GM18873 (cell line): ENCODE measurements around the gene ENTREP3.
"Not testable (repeated sequence)": the region's sequence is repeated elsewhere in the genome, so short reads cannot be mapped to it uniquely, and the experiment has no call there.

Experiments used
- ATAC-seq: cut with Tn5 transposase; IDR thresholded peaks from one replicate; pipeline ENCODE4 v1.9.1; 2021; ENCODE audit warnings: mild to moderate bottlenecking, moderate library complexity, moderate number of reproducible peaks; ENCODE audit not compliant: unreplicated experiment, low FRiP score

Gene ENTREP3

DNA sequence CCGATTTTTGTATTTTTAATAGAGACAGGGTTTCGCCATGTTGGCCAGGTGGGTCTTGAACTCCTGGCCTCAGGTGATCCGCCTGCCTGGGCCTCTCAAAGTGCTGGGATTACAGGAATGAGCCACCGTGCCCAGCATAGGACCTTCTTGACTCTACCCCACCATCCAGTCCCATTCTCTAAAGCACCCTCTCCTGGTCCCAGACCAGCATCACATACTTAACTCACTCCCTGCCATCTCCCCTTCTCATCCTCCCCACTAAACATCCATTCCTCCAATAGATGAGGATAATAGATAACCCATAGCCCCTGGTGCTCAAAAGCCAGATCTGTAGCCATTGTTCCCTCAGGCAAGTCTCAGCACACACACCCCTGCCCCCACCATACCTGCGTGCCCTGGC lies 2.1 kb downstream of the ENTREP3 start:
- ATAC-seq, result no peak

DNA sequence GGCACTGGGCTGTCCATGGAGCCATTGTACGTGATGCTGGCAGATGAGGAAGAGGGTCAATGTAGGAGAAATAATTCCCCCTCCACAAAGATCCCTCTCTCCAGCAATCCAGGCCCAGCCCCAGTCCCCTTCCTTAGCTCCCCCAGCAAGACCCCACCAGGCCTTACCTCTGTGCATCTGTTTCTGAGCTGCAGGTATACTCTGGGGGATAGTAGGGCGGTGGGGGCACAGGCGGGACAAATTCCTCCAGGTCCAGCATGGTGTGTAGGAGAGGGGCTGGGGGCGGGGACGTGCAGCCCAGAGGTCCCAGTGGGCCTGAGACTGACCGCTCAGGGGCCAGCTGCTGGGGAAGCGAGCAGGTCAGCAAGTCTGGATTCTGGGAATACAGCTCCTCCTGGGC lies 3.7 kb downstream of the ENTREP3 start:
- no peak for ATAC-seq

- peak; percentile 72 for ATAC-seq
These were observed 4.4 kb downstream of the ENTREP3 start for GRCh38 chr1:155250633-155251449.

DNA sequence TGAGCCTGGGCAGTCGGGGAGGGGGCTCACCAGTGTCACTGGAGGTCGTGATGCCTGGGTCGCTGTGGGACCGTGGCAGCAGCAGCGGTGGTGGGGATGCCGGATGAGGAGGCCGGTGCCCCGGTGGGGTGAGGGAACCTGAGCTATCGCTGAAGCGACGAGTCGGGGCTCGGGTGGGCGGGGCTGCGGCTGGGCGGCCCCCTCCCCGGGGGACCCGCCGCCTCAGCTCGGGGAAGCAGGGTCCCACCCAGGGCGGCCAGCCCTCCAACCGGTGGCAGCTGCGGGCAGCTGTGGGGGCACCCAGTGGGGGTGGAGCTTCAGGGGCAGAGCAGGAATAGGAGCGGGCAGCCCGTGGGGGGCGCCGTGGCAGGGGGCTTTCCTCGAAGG lies 5.0 kb downstream of the ENTREP3 start:
- ATAC-seq, result peak; percentile 12

- ATAC-seq, result no peak
These were observed 7.4 kb downstream of the ENTREP3 start for GRCh38 chr1:155247667-155248553.

- not testable (repeated sequence) for ATAC-seq
These were observed 8.5 kb downstream of the ENTREP3 start for GRCh38 chr1:155246796-155247195.

- ATAC-seq, result no peak
These were observed 10.1 kb downstream of the ENTREP3 start for GRCh38 chr1:155245163-155245524.

GRCh38 chr1:155244368-155245162 lies 10.7 kb downstream of the ENTREP3 start:
- peak; percentile 80 for ATAC-seq

DNA sequence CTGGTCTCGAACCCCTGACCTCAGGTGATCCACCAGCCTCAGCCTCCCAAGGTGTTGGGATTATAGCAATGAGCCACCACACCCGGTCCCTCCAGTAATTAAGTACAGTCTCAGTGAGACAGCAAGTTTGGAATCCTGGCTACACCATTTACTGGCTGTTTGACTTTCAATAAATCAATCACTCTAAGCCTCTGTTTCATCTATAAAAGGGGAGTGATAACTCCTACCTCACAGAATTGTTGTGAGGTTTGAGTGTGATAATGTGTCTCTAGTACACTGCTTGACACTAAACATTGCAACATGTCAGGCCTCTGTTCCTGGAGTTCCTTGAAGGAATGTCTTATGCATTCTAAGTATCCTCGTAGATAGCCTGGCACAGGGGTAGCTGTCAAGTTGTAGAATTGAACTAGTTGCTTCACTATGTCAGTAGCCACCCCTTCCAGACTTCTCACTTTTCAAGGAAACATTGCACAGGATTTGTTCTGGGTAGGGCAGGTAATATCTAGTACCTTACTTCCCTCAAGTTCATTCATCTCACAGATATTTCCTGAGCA lies 12.4 kb downstream of the ENTREP3 start:
- ATAC-seq, result no peak

DNA sequence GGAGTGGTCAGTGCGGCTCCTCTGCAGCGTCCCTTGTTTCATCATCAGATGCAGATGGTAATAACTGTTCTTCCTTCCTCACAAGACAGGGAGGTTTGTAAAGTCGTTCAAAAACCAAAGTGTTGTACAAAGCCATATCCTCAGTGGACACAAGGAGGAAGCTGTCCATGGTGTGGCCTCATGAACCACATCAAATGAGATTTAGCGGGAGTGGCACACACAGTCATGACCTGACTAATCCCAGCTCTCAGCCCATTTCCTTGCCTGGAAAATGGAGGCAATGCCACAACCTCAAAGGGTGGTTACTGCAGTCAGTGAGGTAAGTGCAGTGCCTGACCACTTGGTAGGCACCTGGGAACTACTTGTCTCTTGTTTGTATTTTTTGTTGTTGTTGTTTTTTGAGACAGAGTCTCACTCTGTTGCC lies 13.4 kb downstream of the ENTREP3 start:
- no peak for ATAC-seq

- no peak for ATAC-seq
These were observed 14.1 kb downstream of the ENTREP3 start for GRCh38 chr1:155241069-155241679.

DNA sequence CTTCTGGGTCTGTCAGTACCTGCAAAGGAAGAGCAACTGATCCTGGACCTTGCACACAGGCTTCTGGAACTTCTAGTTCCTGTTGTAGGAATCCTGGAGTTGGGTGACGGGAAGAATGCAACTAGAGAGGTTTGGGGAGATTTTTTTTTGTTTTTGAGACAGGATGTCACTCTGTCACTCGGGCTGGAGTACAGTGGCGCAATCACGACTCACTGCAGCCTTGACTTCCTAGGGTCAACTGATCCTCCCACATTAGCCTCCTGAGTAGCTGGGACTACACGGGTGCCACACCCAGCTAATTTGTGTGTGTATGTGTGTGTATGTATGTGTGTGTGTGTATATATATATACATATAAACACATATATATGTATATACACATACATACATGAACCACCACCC lies 18.8 kb downstream of the ENTREP3 start:
- ATAC-seq, result no peak

DNA sequence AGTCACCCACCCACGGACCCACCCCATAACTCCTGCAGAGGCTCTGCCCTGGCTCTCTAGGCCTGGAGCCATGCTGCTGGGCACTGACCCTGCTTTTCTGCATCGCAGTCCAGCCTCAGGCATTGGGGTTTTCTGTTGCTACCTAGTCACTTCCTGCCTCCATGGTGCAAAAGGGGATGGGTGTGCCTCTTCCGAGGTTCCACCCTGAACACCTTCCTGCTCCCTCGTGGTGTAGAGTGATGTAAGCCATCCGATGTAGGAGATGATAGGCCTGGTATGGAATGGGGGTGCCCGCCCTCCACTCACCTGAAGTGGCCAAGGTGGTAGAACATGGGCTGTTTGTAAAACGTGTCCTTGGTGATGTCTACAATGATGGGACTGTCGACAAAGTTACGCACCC lies 19.9 kb downstream of the ENTREP3 start:
- ATAC-seq, result not testable (repeated sequence)

- not testable (repeated sequence) for ATAC-seq
These were observed 21.8 kb downstream of the ENTREP3 start for GRCh38 chr1:155233502-155233901.

DNA sequence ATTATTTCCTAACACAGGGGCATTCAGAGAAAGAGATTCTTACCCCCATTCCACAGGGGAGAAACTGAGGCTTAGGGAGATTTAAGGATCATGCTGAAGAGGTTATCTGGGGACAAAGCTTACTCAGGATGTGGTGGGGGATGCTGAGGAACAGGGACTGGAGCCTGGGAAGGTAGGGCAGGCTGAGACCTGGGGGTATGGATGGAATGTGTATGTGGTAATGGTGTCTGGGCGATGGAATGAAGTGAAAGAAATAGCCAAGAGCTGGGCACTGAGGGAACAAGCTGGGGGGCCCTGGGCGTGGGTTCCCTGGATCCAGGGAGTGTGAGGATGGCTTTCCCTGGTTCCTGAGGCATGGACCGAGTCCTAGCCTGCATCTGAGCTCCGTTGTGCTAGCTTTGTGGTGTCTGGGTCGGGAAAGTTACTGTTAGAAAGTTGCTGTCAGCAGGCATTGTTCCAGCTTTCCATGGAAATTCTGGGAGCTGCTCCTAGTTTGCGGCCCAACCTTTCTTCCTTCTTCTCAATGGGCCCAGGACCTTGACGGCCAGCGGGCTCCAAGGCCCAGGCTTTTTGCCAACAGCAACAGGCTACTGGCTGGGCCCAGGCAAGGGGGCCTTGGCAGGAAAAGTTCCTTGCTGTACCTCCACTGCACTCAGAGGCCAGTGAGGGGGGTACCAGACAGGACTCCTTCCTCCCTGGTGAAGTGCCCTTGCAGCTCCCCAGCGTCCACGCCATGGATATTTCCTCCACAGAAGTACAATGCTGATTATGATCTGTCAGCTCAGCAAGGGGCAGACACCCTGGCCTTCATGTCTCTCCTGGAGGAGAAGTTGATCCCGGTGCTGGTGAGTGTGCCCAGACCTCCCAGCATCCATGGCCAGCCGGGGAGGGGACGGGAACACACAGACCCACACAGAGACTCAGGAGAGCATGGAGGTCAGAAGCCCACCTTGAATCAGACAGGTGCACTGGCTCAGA lies 23.0 kb downstream of the ENTREP3 start:
- ATAC-seq, result not testable (repeated sequence)

GRCh38 chr1:155231302-155231701 lies 24.0 kb downstream of the ENTREP3 start:
- not testable (repeated sequence) for ATAC-seq

GRCh38 chr1:155228096-155228427 lies 27.2 kb downstream of the ENTREP3 start:
- no peak for ATAC-seq

- ATAC-seq, result peak; percentile 92
These were observed 27.8 kb downstream of the ENTREP3 start for GRCh38 chr1:155227261-155228095.
